Measurements from ENCODE around the gene NHLRC4. TPM values are rescaled to one million over a fixed set of nuclear protein-coding genes. Genes with fewer than 3 reads are reported as not detected.
A peak's percentile ranks its signal among the peaks of the same experiment; 100 is the strongest.

The NHLRC4 gene
- total RNA-seq, 1 donor from 2014 or later = 2.7 TPM

GRCh38 chr16:565419-566330, 1.1 kb upstream of the NHLRC4 start:
- Histone ChIP-seq H3K27ac (peak overlapping the region; percentile 72), H3K4me1 (peaks cover 43% of the 10 kb centered on the region), H3K27me3 (ENCODE audit: low read depth) (peaks cover 20% of the 10 kb centered on the region), H3K36me3 (no peaks in the 10 kb centered on the region), H3K9me3 (no peaks in the 10 kb centered on the region), H3K4me3 (no peak overlapping the region)
- intact Hi-C loops (cut with DNase I) = no loop called here
- TF ChIP-seq CTCF (IDR thresholded peaks at IDR 0.05) = no peak
- ATAC-seq (no peak), DNase-seq (no peak)

GRCh38 chr16:567373-568256, 810 bp downstream of the NHLRC4 start:
- peak overlapping the region; percentile 50 for H3K4me3 ChIP-seq
- intact Hi-C loops (cut with DNase I) = no loop called here
- ATAC-seq (no peak), DNase-seq (no peak)
- no peaks in the 10 kb centered on the region for H3K9me3 ChIP-seq
- TF ChIP-seq CTCF (IDR thresholded peaks at IDR 0.05) = no peak
- peaks cover 45% of the 10 kb centered on the region for H3K4me1 ChIP-seq
- peaks cover 5% of the 10 kb centered on the region for H3K27me3 ChIP-seq (ENCODE audit: low read depth)
- H3K27ac ChIP-seq = peak overlapping the region; percentile 72
- peaks cover 5% of the 10 kb centered on the region for H3K36me3 ChIP-seq

- no peak for ATAC-seq
- Histone ChIP-seq H3K4me3 (peak overlapping the region; percentile 84), H3K4me1 (peaks cover 45% of the 10 kb centered on the region), H3K27me3 (ENCODE audit: low read depth) (no peaks in the 10 kb centered on the region), H3K36me3 (peaks cover 5% of the 10 kb centered on the region), H3K9me3 (no peaks in the 10 kb centered on the region), H3K27ac (peak overlapping the region; percentile 82)
- intact Hi-C loops (cut with DNase I) = no loop called here
- TF ChIP-seq CTCF (IDR thresholded peaks at IDR 0.05) = no peak
- no peak for DNase-seq
These were observed 1.8 kb downstream of the NHLRC4 start for GRCh38 chr16:568401-569258.

GRCh38 chr16:569445-570254, 2.8 kb downstream of the NHLRC4 start, which contains the start of gene PIGQ:
TSS of gene PIGQ (plus strand) at chr16:569968. CDS start at chr16:574075, 4,107 bp downstream.
- H3K4me3 ChIP-seq = peak within 1 kb of the TSS; percentile 84
- ATAC-seq (peak; percentile 67 to 76), DNase-seq (peak; percentile 76)
- intact Hi-C loops (cut with DNase I) = no loop called here
- no peaks in the 10 kb centered on the region for H3K9me3 ChIP-seq
- peaks cover 45% of the 10 kb centered on the region for H3K4me1 ChIP-seq
- TF ChIP-seq CTCF (IDR thresholded peaks at IDR 0.05) = no peak
- peak within 1 kb of the TSS; percentile 82 for H3K27ac ChIP-seq
- no peaks in the 10 kb centered on the region for H3K27me3 ChIP-seq (ENCODE audit: low read depth)
- peaks cover 14% of the 10 kb centered on the region for H3K36me3 ChIP-seq
